Measurements from ENCODE around the gene CLBA1. TPM values are rescaled to one million over a fixed set of nuclear protein-coding genes. Genes with fewer than 3 reads are reported as not detected.

CLBA1 gene
- total RNA-seq, 1 donor from 2014 or later = 8.4 TPM

GRCh38 chr14:104979758-104980610 lies 5.6 kb upstream of the CLBA1 start:
- H3K4me3 ChIP-seq (ENCODE audit: low read depth, low read length) = no peak overlapping the region
- peak; percentile 99 for FAIRE-seq
- no peaks in the 10 kb centered on the region for H3K27me3 ChIP-seq (ENCODE audit: control insufficient read depth, insufficient read depth, low read length)
- H3K36me3 ChIP-seq (ENCODE audit: control insufficient read depth, insufficient read depth, low read length) = no peaks in the 10 kb centered on the region
- peak; percentile 57 for DNase-seq (ENCODE audit: low read depth)
- no peak for TF ChIP-seq CTCF (IDR thresholded peaks at IDR 0.05; ENCODE audit: insufficient read depth, low read length, severe bottlenecking)

DNA sequence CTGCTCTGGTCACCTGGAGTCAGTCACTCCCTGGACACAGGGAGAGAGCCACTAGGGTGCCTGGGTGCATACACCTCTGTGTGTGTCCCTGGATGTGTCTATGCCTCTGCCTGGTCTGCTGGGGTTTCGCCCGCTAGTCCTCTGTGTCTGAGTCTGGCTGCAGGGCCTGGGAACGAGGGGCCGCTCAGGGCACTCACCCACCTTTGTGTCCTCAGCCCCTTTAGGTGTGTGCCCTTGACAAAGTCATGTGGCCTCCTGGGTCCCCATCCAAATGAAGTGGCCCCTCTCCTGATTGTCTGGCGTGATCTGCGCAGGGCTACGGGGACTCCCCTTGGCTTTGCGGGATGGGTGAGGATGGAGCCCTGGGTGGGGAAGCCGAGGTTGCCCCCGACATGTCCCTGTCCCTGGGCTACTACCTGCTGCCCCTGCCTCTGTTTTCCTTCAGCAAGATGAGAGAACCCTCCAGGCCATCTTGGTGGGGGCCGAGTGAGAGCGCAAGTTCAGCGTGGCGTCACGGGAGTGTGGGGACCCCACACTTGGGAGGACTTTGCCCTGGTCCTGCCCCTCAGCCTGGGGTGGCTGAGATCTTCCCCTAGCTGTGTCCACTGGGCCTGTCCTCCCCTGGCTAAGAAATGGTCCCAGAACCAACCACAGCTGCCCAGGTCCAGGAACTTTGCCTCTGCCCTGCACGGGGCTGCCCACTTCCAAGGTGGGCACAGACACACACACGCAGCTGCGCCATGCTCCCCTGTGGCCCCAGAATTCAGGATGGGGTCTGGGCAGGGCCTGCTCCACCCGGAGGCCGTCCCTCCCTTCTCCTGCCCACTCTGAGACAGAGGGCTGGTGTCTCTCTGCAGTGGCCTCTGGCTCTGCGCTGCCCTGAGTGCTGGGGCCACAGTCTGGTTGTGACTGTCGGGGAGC lies 4.7 kb upstream of the CLBA1 start:
- no peak for TF ChIP-seq CTCF (IDR thresholded peaks at IDR 0.05; ENCODE audit: insufficient read depth, low read length, severe bottlenecking)
- Histone ChIP-seq H3K27me3 (ENCODE audit: control insufficient read depth, insufficient read depth, low read length) (no peaks in the 10 kb centered on the region), H3K4me3 (ENCODE audit: low read depth, low read length) (no peak overlapping the region), H3K36me3 (ENCODE audit: control insufficient read depth, insufficient read depth, low read length) (no peaks in the 10 kb centered on the region)
- no peak for FAIRE-seq
- no peak for DNase-seq (ENCODE audit: low read depth)

DNA sequence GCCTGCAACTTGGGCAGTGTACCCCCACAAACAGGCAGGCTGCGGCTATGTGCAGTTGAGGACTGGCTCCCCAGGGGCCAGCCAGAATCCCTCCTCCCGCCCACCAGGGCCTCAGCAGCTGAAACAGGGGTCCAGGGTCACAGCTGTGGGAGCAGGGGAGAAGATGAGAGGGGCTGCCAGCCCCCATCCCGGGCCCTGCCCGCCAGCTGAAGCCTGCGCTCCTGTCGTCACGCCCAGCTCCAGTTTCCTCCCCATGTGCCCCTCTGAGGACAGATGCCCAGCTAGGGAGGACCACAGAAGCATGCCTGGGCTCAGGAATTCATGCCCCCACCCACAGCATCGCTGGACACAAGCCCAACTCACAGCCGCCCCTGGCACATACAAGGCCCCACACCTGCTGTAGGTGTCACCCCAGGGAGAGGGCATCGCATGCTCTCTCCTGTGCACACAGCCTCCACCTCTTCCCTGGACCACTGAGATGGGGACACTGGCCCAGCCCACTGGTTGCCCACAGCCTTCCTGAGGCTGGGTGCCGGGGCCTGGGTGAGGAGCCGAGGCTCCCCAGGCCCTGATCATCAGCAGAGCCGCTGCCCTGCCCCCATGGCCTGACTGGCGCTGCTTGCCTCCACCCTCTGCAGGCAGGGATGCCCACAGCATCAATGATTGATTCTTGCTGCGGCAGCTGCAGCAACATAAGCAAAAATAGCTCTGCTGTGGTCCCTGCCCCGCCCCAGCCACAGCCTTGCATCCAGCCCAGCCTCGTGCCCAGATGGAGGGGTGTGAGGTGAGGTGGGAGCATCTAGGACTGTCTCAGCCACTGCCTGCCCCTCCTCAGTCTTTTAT lies 3.7 kb upstream of the CLBA1 start:
- DNase-seq (ENCODE audit: low read depth) (no peak), FAIRE-seq (no peak)
- Histone ChIP-seq H3K36me3 (ENCODE audit: control insufficient read depth, insufficient read depth, low read length) (no peaks in the 10 kb centered on the region), H3K4me3 (ENCODE audit: low read depth, low read length) (no peak overlapping the region), H3K27me3 (ENCODE audit: control insufficient read depth, insufficient read depth, low read length) (no peaks in the 10 kb centered on the region)
- no peak for TF ChIP-seq CTCF (IDR thresholded peaks at IDR 0.05; ENCODE audit: insufficient read depth, low read length, severe bottlenecking)

GRCh38 chr14:104982548-104983230 lies 2.9 kb upstream of the CLBA1 start:
- TF ChIP-seq CTCF (IDR thresholded peaks at IDR 0.05; ENCODE audit: insufficient read depth, low read length, severe bottlenecking) = no peak
- H3K4me3 ChIP-seq (ENCODE audit: low read depth, low read length) = no peak overlapping the region
- no peaks in the 10 kb centered on the region for H3K36me3 ChIP-seq (ENCODE audit: control insufficient read depth, insufficient read depth, low read length)
- FAIRE-seq (no peak), DNase-seq (ENCODE audit: low read depth) (peak; percentile 55)
- H3K27me3 ChIP-seq (ENCODE audit: control insufficient read depth, insufficient read depth, low read length) = no peaks in the 10 kb centered on the region

- Histone ChIP-seq H3K36me3 (ENCODE audit: control insufficient read depth, insufficient read depth, low read length) (no peaks in the 10 kb centered on the region), H3K27me3 (ENCODE audit: control insufficient read depth, insufficient read depth, low read length) (no peaks in the 10 kb centered on the region), H3K4me3 (ENCODE audit: low read depth, low read length) (no peak overlapping the region)
- DNase-seq (ENCODE audit: low read depth) (no peak), FAIRE-seq (no peak)
- TF ChIP-seq CTCF (IDR thresholded peaks at IDR 0.05; ENCODE audit: insufficient read depth, low read length, severe bottlenecking) = no peak
Observed at GRCh38 chr14:104983231-104983721, 2.3 kb upstream of the CLBA1 start.
